HepG2 (cell line): ENCODE data around the gene TPSAB1. TPM values are rescaled to one million over a fixed set of nuclear protein-coding genes. Genes with fewer than 3 reads are reported as not detected.

Experiments used
- ATAC-seq: fragments of 200-7000 bp; cut with Tn5 transposase; 3 replicates; pipeline ENCODE4 v1.9.1; 2020; ENCODE audit warnings: mild to moderate bottlenecking, moderate library complexity
- BruUV-seq: library from RNA; stranded (reverse); fragments of 400-500 nt; replicated peaks from 2 replicates; lab custom pipeline; 2021; lab: Mats Ljungman, UMichigan
- CTCF ChIA-PET: fragments of 300-600 bp; formaldehyde crosslinking; extraction: SDS; loops from one replicate; lab custom pipeline; 2021; ENCODE audit warnings: low total read pairs, inconsistent platforms, low intra/inter-chr PET ratio; lab: Yijun Ruan, JAX
- POLR2A ChIA-PET: fragments of 350-600 bp; sonication (Branson Sonifier 250); formaldehyde crosslinking; loops from one replicate; lab custom pipeline; 2020; ENCODE audit warnings: antibody characterized with exemption, inconsistent platforms; lab: Yijun Ruan, JAX
- DNase-seq: peaks from one replicate; pipeline ENCODE4 v3.0.0-alpha.2; 2015; ENCODE audit warnings: low spot score
- FAIRE-seq: peaks from 3 replicates; lab custom pipeline; 2011; peaks lifted over from hg19 to GRCh38; lab: Jason Lieb, UNC
- H2AFZ ChIP-seq: one replicate; pipeline ENCODE4 v1.6.1; 2011; ENCODE audit warnings: low read length, inconsistent platforms
- H3K27ac ChIP-seq: fragments of 300-600 bp; 3 replicates; pipeline ENCODE4 v1.8.0; 2011; ENCODE audit warnings: mixed run types, mild to moderate bottlenecking, mixed read lengths, low read length, inconsistent platforms; ENCODE audit not compliant: insufficient read depth; ENCODE audit errors: extremely low read length
- H3K27me3 ChIP-seq, 2 experiments: fragments of 200-600 bp in 1 of 2; 2 replicates in 1 of 2; 3 replicates in 1 of 2; pipeline versions ENCODE4 v1.6.0 to v1.8.0; 2011; ENCODE audit warnings: low read length in 2 of 2, mild to moderate bottlenecking in 2 of 2, moderate library complexity in 2 of 2, inconsistent platforms in 1 of 2; ENCODE audit not compliant: insufficient read depth in 2 of 2, control insufficient read depth in 1 of 2
- H3K36me3 ChIP-seq, 2 experiments: fragments of 200-600 bp in 1 of 2; replicated peaks in 1 of 2; 2 replicates in 1 of 2; 3 replicates in 1 of 2; pipeline versions ENCODE4 v1.5.1 to v1.8.0; 2011; ENCODE audit warnings: low read length in 2 of 2, inconsistent platforms in 1 of 2; ENCODE audit not compliant: insufficient read depth in 2 of 2, control insufficient read depth in 1 of 2
- H3K4me1 ChIP-seq: 2 replicates; pipeline ENCODE4 v1.5.1; 2012; ENCODE audit warnings: low read length, inconsistent platforms; ENCODE audit not compliant: insufficient read depth
- H3K4me2 ChIP-seq: 2 replicates; pipeline ENCODE4 v1.6.0; 2011; ENCODE audit warnings: low read depth, low read length, inconsistent platforms
- H3K4me3 ChIP-seq, 3 experiments: fragments of 200-600 bp in 1 of 3; sonication (generic), shearing (Covaris generic) in 1 of 3; replicated peaks in 1 of 3; 2 replicates each; pipeline ENCODE4 v1.5.1; 2011 to 2016; ENCODE audit warnings: low read length in 3 of 3, inconsistent platforms in 2 of 3, low read depth in 2 of 3, mild to moderate bottlenecking in 2 of 3, control low read depth in 1 of 3, mixed read lengths in 1 of 3; ENCODE audit not compliant: insufficient read depth in 1 of 3
- H3K79me2 ChIP-seq: one replicate; pipeline ENCODE4 v1.6.1; 2011; ENCODE audit warnings: low read length, inconsistent platforms; ENCODE audit not compliant: insufficient read depth
- H3K9ac ChIP-seq: 2 replicates; pipeline ENCODE4 v1.6.0; 2011; ENCODE audit warnings: mild to moderate bottlenecking, low read depth, low read length, inconsistent platforms; ENCODE audit not compliant: insufficient read depth
- H3K9me3 ChIP-seq: 2 replicates; pipeline ENCODE4 v1.5.1; 2012; ENCODE audit warnings: mild to moderate bottlenecking, low read length
- H4K20me1 ChIP-seq: 2 replicates; pipeline ENCODE4 v1.6.0; 2011; ENCODE audit warnings: inconsistent platforms, mild to moderate bottlenecking, low read length, moderate library complexity; ENCODE audit not compliant: insufficient read depth
- BRCA1 ChIP-seq: sonication (generic); formaldehyde crosslinking; IDR thresholded peaks from 2 replicates; pipeline ENCODE4 v1.4.0; 2020; ENCODE audit warnings: missing genetic modification reagents
- ESRRA ChIP-seq: sonication (generic); formaldehyde crosslinking; IDR thresholded peaks from 2 replicates; pipeline ENCODE4 v1.5.1; 2020; ENCODE audit warnings: mild to moderate bottlenecking, low read depth, missing genetic modification reagents
- FOXP4 ChIP-seq: sonication (generic); formaldehyde crosslinking; IDR thresholded peaks from 2 replicates; pipeline ENCODE4 v1.4.0; 2020; ENCODE audit warnings: missing genetic modification reagents
- GPBP1L1 ChIP-seq: sonication (generic); formaldehyde crosslinking; IDR thresholded peaks from 2 replicates; pipeline ENCODE4 v1.5.0; 2020; ENCODE audit warnings: mild to moderate bottlenecking, missing genetic modification reagents
- IRF9 ChIP-seq: sonication (generic); formaldehyde crosslinking; IDR thresholded peaks from 2 replicates; pipeline ENCODE4 v1.8.0; 2022; ENCODE audit warnings: missing genetic modification reagents, mild to moderate bottlenecking, borderline replicate concordance
- MYC ChIP-seq: sonication (generic); formaldehyde crosslinking; IDR thresholded peaks from 2 replicates; pipeline ENCODE4 v1.9.0; 2021; ENCODE audit warnings: missing genetic modification reagents, borderline replicate concordance
- RNF2 ChIP-seq: fragments of 450-650 bp; conservative IDR thresholded peaks from 2 replicates; pipeline ENCODE4 v1.6.1; 2016; ENCODE audit warnings: low read depth
- SP1 ChIP-seq, 2 experiments: fragments of 450-650 bp in 1 of 2; sonication (generic) in 1 of 2; formaldehyde crosslinking in 1 of 2; IDR thresholded peaks; 2 replicates each; pipeline versions ENCODE4 v1.4.0 to v1.6.1; 2016 to 2020; ENCODE audit warnings: missing genetic modification reagents in 1 of 2
- TCF12 ChIP-seq, 2 experiments: fragments of 450-650 bp in 1 of 2; sonication (generic) in 1 of 2; formaldehyde crosslinking in 1 of 2; IDR thresholded peaks; 2 replicates each; pipeline versions ENCODE4 v1.6.1 to v1.8.0; 2017 to 2022; ENCODE audit warnings: antibody characterized with exemption in 1 of 2, mild to moderate bottlenecking in 1 of 2, missing genetic modification reagents in 1 of 2, moderate library complexity in 1 of 2
- U2AF1 ChIP-seq: fragments of 200-400 bp; formaldehyde crosslinking; optimal IDR thresholded peaks from 2 replicates; pipeline ENCODE3; 2017; ENCODE audit warnings: mild to moderate bottlenecking, low read depth, low read length
- ZBTB8A ChIP-seq: sonication (generic); formaldehyde crosslinking; IDR thresholded peaks from 2 replicates; pipeline ENCODE4 v1.4.0; 2020; ENCODE audit warnings: mild to moderate bottlenecking, low read depth, missing genetic modification reagents, borderline replicate concordance
- ZFX ChIP-seq: sonication (generic); formaldehyde crosslinking; IDR thresholded peaks from 2 replicates; pipeline ENCODE4 v1.4.0; 2020; ENCODE audit warnings: mild to moderate bottlenecking, low read depth, missing genetic modification reagents, moderate library complexity
- ZNF33B ChIP-seq: sonication (generic); formaldehyde crosslinking; IDR thresholded peaks from 2 replicates; pipeline ENCODE4 v1.5.1; 2020; ENCODE audit warnings: mild to moderate bottlenecking, missing genetic modification reagents
- ZNF552 ChIP-seq: sonication (generic); formaldehyde crosslinking; IDR thresholded peaks from 2 replicates; pipeline ENCODE4 v1.9.0; 2022; ENCODE audit warnings: missing genetic modification reagents, mild to moderate bottlenecking, borderline replicate concordance
- ZNF589 ChIP-seq: sonication (generic); formaldehyde crosslinking; conservative IDR thresholded peaks from 2 replicates; pipeline ENCODE4 v1.8.0; 2022; ENCODE audit warnings: mild to moderate bottlenecking, moderate library complexity, missing genetic modification reagents
- ZNF83 ChIP-seq: sonication (generic); formaldehyde crosslinking; IDR thresholded peaks from 2 replicates; pipeline ENCODE4 v1.4.0; 2020; ENCODE audit warnings: missing genetic modification reagents, mild to moderate bottlenecking, borderline replicate concordance
- ZNF839 ChIP-seq: sonication (generic); formaldehyde crosslinking; IDR thresholded peaks from 2 replicates; pipeline ENCODE4 v1.4.0; 2020; ENCODE audit warnings: missing genetic modification reagents, mild to moderate bottlenecking, borderline replicate concordance
- WGBS: methylation state at CpG from one replicate; pipeline ENCODE4 v1.1.6; 2017; ENCODE audit warnings: low lambda C conversion rate; 5-methylcytosine and 5-hydroxymethylcytosine counted together
- in situ Hi-C: cut with HindIII; loops from 2 replicates; pipeline ENCODE4 v1.10.0; 2017; ENCODE audit warnings: low pct_unique_long_range_greater_than_20kb; ENCODE audit not compliant: extremely low pct_ligation_motif_present
- intact Hi-C: fragments of 100-400 bp; cut with micrococcal nuclease; formaldehyde crosslinking; loops from one replicate; pipeline ENCODE4 v1.10.0; 2022; ENCODE audit not compliant: unreplicated experiment
- polyA plus RNA-seq, 8 experiments: library from polyadenylated mRNA; depleted of rRNA in 3 of 8; stranded (reverse) in 7 of 8; unstranded in 1 of 8; fragments of >200 nt; fragmentation: Illumina TruSeq in 4 of 8; extraction: Trizol in 4 of 8; gene quantifications; 2 replicates each; pipeline versions ENCODE4 v1.2.1 to v1.2.3, GENCODE V29; 2011 to 2016; ENCODE audit warnings: low read depth in 4 of 8, missing spikeins in 1 of 8, mixed read lengths in 1 of 8; ENCODE audit not compliant: insufficient read depth in 1 of 8
- total RNA-seq, 5 experiments: library from RNA; depleted of rRNA; stranded (reverse); fragments of >200 nt; fragmentation: Illumina TruSeq; extraction: Trizol; gene quantifications; 2 replicates each; pipeline ENCODE4 v1.2.3, GENCODE V29; 2016; ENCODE audit warnings: low read depth in 1 of 5
- TF ChIP-seq, protein P1 (sequence below): sonication (generic); formaldehyde crosslinking; IDR thresholded peaks from 2 replicates; pipeline ENCODE4 v1.5.0; 2020; ENCODE audit warnings: missing genetic modification reagents

TPSAB1 gene
- total and polyA plus RNA-seq, 2 of the 13 experiments (the other 11 are each of a cell fraction or from before 2014, with no cell fraction given) = 0.12 TPM; not detected in 1

- Histone ChIP-seq H3K9ac (no peak overlapping the region), H2AFZ (no peak overlapping the region), H3K4me1 (no peaks in the 10 kb centered on the region), H3K27ac (no peak overlapping the region), H3K79me2 (no peaks in the 10 kb centered on the region), H3K9me3 (no peaks in the 10 kb centered on the region), H3K27me3 (peaks cover 20 to 57% of the 10 kb centered on the region in 2 experiments; a peak in 4 of 5 replicates), H4K20me1 (no peaks in the 10 kb centered on the region), H3K4me3 (no peak overlapping the region), H3K4me2 (no peak overlapping the region), H3K36me3 (no peaks in the 10 kb centered on the region)
- DNase-seq (no peak), ATAC-seq (no peak), FAIRE-seq (no peak)
- in situ Hi-C loops (no loop called here), intact Hi-C loops (no loop called here)
- ChIA-PET CTCF (no interaction called here), POLR2A (no interaction called here)
- no TSS peak for BruUV-seq
- WGBS = 63% methylated on average over 11 of the region's 34 CpGs
- TF ChIP-seq TCF12 (IDR thresholded peaks at IDR 0.05) = no peak
- no peak for TF ChIP-seq TCF12 (CRISPR knock-in tag; IDR thresholded peaks at IDR 0.05)
- no peak for TF ChIP-seq RNF2
- TF ChIP-seq, protein P1, sequence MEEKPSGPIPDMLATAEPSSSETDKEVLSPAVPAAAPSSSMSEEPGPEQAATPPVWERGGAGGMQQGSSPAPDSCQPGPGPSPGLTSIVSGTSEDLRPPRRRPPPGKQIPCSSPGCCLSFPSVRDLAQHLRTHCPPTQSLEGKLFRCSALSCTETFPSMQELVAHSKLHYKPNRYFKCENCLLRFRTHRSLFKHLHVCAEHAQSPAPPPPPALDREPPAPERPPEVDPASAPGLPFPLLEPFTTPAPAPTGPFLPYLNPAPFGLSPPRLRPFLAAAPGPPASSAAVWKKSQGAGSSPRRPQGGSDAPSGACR (CRISPR knock-in tag) = no peak
- TF ChIP-seq MYC (CRISPR knock-in tag) = no peak
- TF ChIP-seq BRCA1 (CRISPR knock-in tag) = no peak
- no peak for TF ChIP-seq ZNF33B
- TF ChIP-seq ZNF589 (CRISPR knock-in tag) = no peak
- TF ChIP-seq ZNF83 (CRISPR knock-in tag) = no peak
- TF ChIP-seq ZFX (CRISPR knock-in tag) = no peak
- no peak for TF ChIP-seq ZNF839 (CRISPR knock-in tag)
- no peak for TF ChIP-seq ZBTB8A (CRISPR knock-in tag)
- TF ChIP-seq IRF9 (CRISPR knock-in tag) = no peak
- TF ChIP-seq FOXP4 (CRISPR knock-in tag) = no peak
- TF ChIP-seq GPBP1L1 = no peak
- no peak for TF ChIP-seq SP1 (IDR thresholded peaks at IDR 0.05)
- TF ChIP-seq SP1 (CRISPR knock-in tag; IDR thresholded peaks at IDR 0.05) = no peak
- no peak for TF ChIP-seq ESRRA (CRISPR knock-in tag)
- no peak for TF ChIP-seq U2AF1
- no peak for TF ChIP-seq ZNF552 (CRISPR knock-in tag)
Observed at GRCh38 chr16:1257561-1258224, 17.2 kb downstream of the TPSAB1 start.
